Rectal smooth muscle tissue (tissue), 1 donor: ENCODE results near the gene NMBR.
"Not testable (repeated sequence)": the region's sequence is repeated elsewhere in the genome, so short reads cannot be mapped to it uniquely, and the experiment has no call there.

Source experiments
- H3K27ac ChIP-seq: one replicate; pipeline ENCODE4 v1.7.0; 2013; ENCODE audit warnings: low read depth, low read length, inconsistent platforms
- H3K27me3 ChIP-seq: one replicate; pipeline ENCODE4 v1.7.0; 2013; ENCODE audit warnings: low read length; ENCODE audit not compliant: control insufficient read depth, insufficient read depth
- H3K36me3 ChIP-seq: one replicate; pipeline ENCODE4 v1.7.0; 2013; ENCODE audit warnings: low read length; ENCODE audit not compliant: control insufficient read depth, insufficient read depth
- H3K4me1 ChIP-seq: one replicate; pipeline ENCODE4 v1.7.0; 2013; ENCODE audit warnings: low read length; ENCODE audit not compliant: control insufficient read depth, insufficient read depth
- H3K4me3 ChIP-seq: one replicate; pipeline ENCODE4 v1.7.0; 2013; ENCODE audit warnings: low read length
- H3K9ac ChIP-seq: one replicate; pipeline ENCODE4 v1.7.0; 2013; ENCODE audit warnings: low read length

Gene NMBR

DNA sequence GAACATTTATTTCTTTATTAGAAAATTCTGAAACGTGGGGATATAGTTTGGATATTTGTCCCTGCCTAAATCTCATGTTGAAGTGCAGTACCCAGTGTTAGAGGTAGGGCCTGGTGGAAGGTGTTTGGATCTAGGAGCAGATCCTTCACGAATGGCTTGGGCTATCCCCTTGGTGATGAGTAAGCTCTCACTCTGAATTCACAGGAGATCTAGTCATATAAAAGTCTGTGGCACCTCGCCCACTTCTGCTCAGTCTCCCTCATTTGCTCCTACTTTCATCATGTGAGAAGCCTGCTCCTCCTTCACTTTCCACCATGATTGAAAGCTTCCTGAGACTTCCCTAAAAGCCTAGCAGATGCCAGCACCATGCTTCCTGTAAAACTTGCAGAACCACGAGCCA is 111.0 kb downstream of the NMBR start:
- Histone ChIP-seq H3K27me3 (no peaks in the 10 kb centered on the region), H3K4me3 (no peak overlapping the region), H3K27ac (no peak overlapping the region), H3K9ac (no peak overlapping the region), H3K4me1 (no peaks in the 10 kb centered on the region), H3K36me3 (no peaks in the 10 kb centered on the region)

DNA sequence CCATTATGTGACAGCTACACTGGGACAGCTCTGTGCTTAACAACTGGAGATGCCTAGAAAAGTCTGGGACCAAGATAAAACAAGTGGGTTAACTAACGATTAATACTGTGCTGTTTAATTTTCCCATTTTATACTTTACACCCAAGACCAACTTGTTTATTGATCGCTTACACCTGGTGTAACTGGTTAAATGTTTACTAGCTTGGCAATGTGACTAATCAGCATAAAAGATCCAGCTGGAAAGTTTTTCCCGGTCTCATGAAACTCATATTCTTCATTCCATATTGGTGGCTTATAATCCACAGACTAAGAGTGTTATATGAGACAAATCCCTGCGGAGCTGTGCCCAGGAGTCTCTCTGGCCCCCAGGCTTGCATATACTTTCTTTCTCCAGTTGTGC is 115.9 kb downstream of the NMBR start:
- Histone ChIP-seq H3K4me1 (no peaks in the 10 kb centered on the region), H3K4me3 (no peak overlapping the region), H3K27ac (no peak overlapping the region), H3K36me3 (no peaks in the 10 kb centered on the region), H3K27me3 (no peaks in the 10 kb centered on the region), H3K9ac (no peak overlapping the region)

- no peak overlapping the region for H3K27ac ChIP-seq
- no peaks in the 10 kb centered on the region for H3K27me3 ChIP-seq
- H3K4me1 ChIP-seq: no peaks in the 10 kb centered on the region
- H3K36me3 ChIP-seq: no peaks in the 10 kb centered on the region
- no peak overlapping the region for H3K9ac ChIP-seq
- H3K4me3 ChIP-seq: no peak overlapping the region
Measured at GRCh38 chr6:142030115-142030619, 116.8 kb downstream of the NMBR start.

DNA sequence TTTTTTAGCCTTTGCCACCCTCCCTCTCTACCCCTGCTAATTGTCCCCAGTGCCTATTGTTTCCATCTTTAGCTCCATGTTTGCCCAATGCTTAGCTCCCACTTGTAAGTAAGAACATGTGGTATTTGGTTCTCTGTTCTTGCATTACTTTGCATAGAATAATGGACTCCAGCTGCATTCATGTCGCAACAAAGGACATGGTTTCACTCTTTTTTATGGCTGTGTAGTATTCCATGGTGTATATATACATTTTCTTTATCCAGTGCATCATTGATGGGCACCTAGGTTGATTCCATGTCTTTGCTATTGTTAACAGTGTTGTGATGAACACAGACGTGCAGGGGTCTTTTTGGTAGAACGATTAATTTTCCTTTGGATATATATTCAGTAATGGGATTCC is 118.4 kb downstream of the NMBR start:
- H3K4me1 ChIP-seq: no peaks in the 10 kb centered on the region
- H3K9ac ChIP-seq: no peak overlapping the region
- H3K27me3 ChIP-seq: no peaks in the 10 kb centered on the region
- no peak overlapping the region for H3K27ac ChIP-seq
- no peaks in the 10 kb centered on the region for H3K36me3 ChIP-seq
- no peak overlapping the region for H3K4me3 ChIP-seq

- not testable (repeated sequence) for H3K4me3 ChIP-seq, H3K9ac ChIP-seq, H3K36me3 ChIP-seq, H3K27ac ChIP-seq, H3K27me3 ChIP-seq, H3K4me1 ChIP-seq
Measured at GRCh38 chr6:142027804-142028203, 119.1 kb downstream of the NMBR start.

GRCh38 chr6:142027074-142027473 is 119.8 kb downstream of the NMBR start:
- no peak overlapping the region for H3K4me3 ChIP-seq
- H3K4me1 ChIP-seq: peaks cover 2% of the 10 kb centered on the region
- no peak overlapping the region for H3K9ac ChIP-seq
- H3K27me3 ChIP-seq: no peaks in the 10 kb centered on the region
- no peaks in the 10 kb centered on the region for H3K36me3 ChIP-seq
- no peak overlapping the region for H3K27ac ChIP-seq

DNA sequence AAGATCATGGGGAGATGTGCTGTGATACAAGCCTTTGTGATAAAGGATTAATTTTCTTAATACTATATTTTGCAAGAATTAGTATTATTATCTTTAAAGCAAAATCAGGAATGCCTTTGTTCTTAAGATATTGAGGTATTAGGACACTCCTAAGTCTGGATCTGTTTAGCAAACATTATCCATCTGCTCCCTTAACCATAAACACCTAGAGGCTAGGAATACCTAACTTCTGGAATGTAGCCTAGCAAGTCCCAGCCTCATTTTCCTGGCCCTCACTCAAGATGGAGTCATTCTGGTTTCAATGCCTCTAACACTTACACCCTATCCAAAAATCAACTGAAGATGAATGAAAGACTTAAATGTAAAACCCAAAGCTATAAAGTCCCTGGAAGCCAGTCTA is 120.5 kb downstream of the NMBR start:
- Histone ChIP-seq H3K36me3 (no peaks in the 10 kb centered on the region), H3K27me3 (no peaks in the 10 kb centered on the region), H3K4me1 (peaks cover 2% of the 10 kb centered on the region), H3K27ac (no peak overlapping the region), H3K4me3 (no peak overlapping the region), H3K9ac (no peak overlapping the region)
